K562 (cell line): Measurements from ENCODE around the gene PODN. TPM values are rescaled to one million over a fixed set of nuclear protein-coding genes. Genes with fewer than 3 reads are reported as not detected.

Experiments used
- ETV5 ChIP-seq: sonication (generic); formaldehyde crosslinking; IDR thresholded peaks from 2 replicates; pipeline ENCODE4 v1.4.0; 2020; ENCODE audit warnings: low read depth, mild to moderate bottlenecking, missing genetic modification reagents
- HMG20A ChIP-seq: fragments of 450-650 bp; formaldehyde crosslinking; conservative IDR thresholded peaks from 2 replicates; pipeline ENCODE4 v1.4.0; 2020; ENCODE audit warnings: mild to moderate bottlenecking, mixed read lengths
- KLF6 ChIP-seq: fragments of 250-450 bp; sonication (Bioruptor Pico); IDR thresholded peaks from 2 replicates; pipeline ENCODE4 v1.4.0; 2020; ENCODE audit warnings: mild to moderate bottlenecking, moderate library complexity, borderline replicate concordance
- MCM7 ChIP-seq, 2 experiments: fragments of 450-650 bp; IDR thresholded peaks; 2 replicates each; pipeline ENCODE4 v1.6.1; 2016 to 2018
- RFX5 ChIP-seq: IDR thresholded peaks from 2 replicates; pipeline ENCODE4 v1.6.1; 2011; ENCODE audit warnings: low read depth, mild to moderate bottlenecking, improper control_type of control experiment, low read length
- RHOXF2B ChIP-seq: fragments of 250-450 bp; sonication (Bioruptor Pico); conservative IDR thresholded peaks from 2 replicates; pipeline ENCODE4 v1.5.1; 2021
- ZNF184 ChIP-seq: sonication (generic); formaldehyde crosslinking; IDR thresholded peaks from 2 replicates; pipeline ENCODE4 v1.5.0; 2020; ENCODE audit warnings: missing genetic modification reagents
- polyA plus RNA-seq, 8 experiments: library from polyadenylated mRNA; depleted of rRNA in 4 of 8; stranded (reverse) in 5 of 8; unstranded in 3 of 8; fragments of >200 nt; fragmentation: Nextera tagmentation in 2 of 8; fragmentation: Illumina TruSeq in 1 of 8; extraction: Ambion mirVana in 2 of 8; extraction: Trizol in 1 of 8; gene quantifications; 2 replicates each; pipeline versions ENCODE4 v1.2.1 to v1.2.3, GENCODE V29; 2011 to 2014; ENCODE audit warnings: inconsistent platforms in 1 of 8, missing spikeins in 1 of 8
- total RNA-seq, 7 experiments: library from RNA; depleted of rRNA in 6 of 7; stranded (reverse); fragments of >200 nt in 6 of 7; fragmentation: Illumina TruSeq in 2 of 7; extraction: Trizol in 2 of 7; gene quantifications; 2 replicates each; pipeline versions ENCODE4 v1.2.1 to v1.2.3, GENCODE V29; 2011 to 2021; ENCODE audit warnings: low replicate concordance in 1 of 7
- TF ChIP-seq, protein P1 (sequence below), 2 experiments: fragments of 450-650 bp in 1 of 2; sonication (generic) in 1 of 2; formaldehyde crosslinking in 1 of 2; IDR thresholded peaks; 2 replicates each; pipeline versions ENCODE4 v1.7.1 to v1.9.0; 2016 to 2022; ENCODE audit warnings: inconsistent platforms in 1 of 2, mild to moderate bottlenecking in 1 of 2, missing genetic modification reagents in 1 of 2

Gene PODN
- total and polyA plus RNA-seq, 9 of the 15 experiments (the other 6 are each of a cell fraction or from before 2014, with no cell fraction given) = not detected

- TF ChIP-seq, protein P1, sequence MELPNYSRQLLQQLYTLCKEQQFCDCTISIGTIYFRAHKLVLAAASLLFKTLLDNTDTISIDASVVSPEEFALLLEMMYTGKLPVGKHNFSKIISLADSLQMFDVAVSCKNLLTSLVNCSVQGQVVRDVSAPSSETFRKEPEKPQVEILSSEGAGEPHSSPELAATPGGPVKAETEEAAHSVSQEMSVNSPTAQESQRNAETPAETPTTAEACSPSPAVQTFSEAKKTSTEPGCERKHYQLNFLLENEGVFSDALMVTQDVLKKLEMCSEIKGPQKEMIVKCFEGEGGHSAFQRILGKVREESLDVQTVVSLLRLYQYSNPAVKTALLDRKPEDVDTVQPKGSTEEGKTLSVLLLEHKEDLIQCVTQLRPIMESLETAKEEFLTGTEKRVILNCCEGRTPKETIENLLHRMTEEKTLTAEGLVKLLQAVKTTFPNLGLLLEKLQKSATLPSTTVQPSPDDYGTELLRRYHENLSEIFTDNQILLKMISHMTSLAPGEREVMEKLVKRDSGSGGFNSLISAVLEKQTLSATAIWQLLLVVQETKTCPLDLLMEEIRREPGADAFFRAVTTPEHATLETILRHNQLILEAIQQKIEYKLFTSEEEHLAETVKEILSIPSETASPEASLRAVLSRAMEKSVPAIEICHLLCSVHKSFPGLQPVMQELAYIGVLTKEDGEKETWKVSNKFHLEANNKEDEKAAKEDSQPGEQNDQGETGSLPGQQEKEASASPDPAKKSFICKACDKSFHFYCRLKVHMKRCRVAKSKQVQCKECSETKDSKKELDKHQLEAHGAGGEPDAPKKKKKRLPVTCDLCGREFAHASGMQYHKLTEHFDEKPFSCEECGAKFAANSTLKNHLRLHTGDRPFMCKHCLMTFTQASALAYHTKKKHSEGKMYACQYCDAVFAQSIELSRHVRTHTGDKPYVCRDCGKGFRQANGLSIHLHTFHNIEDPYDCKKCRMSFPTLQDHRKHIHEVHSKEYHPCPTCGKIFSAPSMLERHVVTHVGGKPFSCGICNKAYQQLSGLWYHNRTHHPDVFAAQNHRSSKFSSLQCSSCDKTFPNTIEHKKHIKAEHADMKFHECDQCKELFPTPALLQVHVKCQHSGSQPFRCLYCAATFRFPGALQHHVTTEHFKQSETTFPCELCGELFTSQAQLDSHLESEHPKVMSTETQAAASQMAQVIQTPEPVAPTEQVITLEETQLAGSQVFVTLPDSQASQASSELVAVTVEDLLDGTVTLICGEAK (IDR thresholded peaks at IDR 0.05) = no peak
- TF ChIP-seq, protein P1 (CRISPR knock-in tag; IDR thresholded peaks at IDR 0.05) = no peak
- TF ChIP-seq RFX5 (no peak), KLF6 (CRISPR knock-in tag) (no peak), ZNF184 (CRISPR knock-in tag) (no peak; the same call in 1 of the 2 replicates), MCM7 (IDR thresholded peaks at IDR 0.05) (no peak), HMG20A (CRISPR knock-in tag) (no peak), ETV5 (CRISPR knock-in tag) (no peak), RHOXF2B (CRISPR knock-in tag) (no peak)
These were observed 11.9 kb downstream of the PODN start (continued) for GRCh38 chr1:53073868-53074311.
